Measurements from ENCODE around the gene ZRANB3. TPM values are rescaled to one million over a fixed set of nuclear protein-coding genes. Genes with fewer than 3 reads are reported as not detected.
"Not testable (repeated sequence)": the region's sequence is repeated elsewhere in the genome, so short reads cannot be mapped to it uniquely, and the experiment has no call there.

The ZRANB3 gene
- total RNA-seq, 2 donors from 2014 or later, result 15.5 to 17.9 TPM

DNA sequence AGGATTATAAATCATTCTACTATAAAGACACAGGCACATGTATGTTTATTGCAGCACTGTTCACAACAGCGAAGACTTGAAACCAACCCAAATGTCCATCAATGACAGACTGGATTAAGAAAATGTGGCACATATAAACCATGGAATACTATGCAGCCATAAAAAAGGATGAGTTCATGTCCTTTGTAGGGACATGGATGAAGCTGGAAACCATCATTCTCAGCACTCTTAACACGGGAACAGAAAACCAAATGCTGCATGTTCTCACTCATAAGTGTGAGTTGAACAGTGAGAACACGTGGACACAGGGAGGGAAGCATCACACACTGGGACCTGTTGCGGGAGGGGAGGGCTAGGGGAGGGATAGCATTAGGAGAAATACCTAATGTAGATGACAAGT lies 441.4 kb downstream of the ZRANB3 start:
- H3K27ac Mint-ChIP-seq; ATAC-seq (replicated peaks in 1 of 2); H3K9me3 Mint-ChIP-seq; H3K27me3 Mint-ChIP-seq (ENCODE audit: low read depth); H3K4me3 Mint-ChIP-seq; DNase-seq: not testable (repeated sequence)
- H3K36me3 Mint-ChIP-seq (ENCODE audit: insufficient read depth in 2 of 2), result peaks cover 12 to 31% of the 10 kb centered on the region in 2 donors
- peaks cover 26% of the 10 kb centered on the region for H3K4me1 Mint-ChIP-seq (ENCODE audit: low read depth)

Other genes with a start within 250 kb of the ZRANB3 start
- gene R3HDM1, start 266 bp upstream of the ZRANB3 start, total RNA-seq, result 10 to 100 TPM; 47.7 to 50.4 TPM
- 100 to 1,000 TPM; 150 to 173 TPM for gene UBXN4, start 210.6 kb upstream of the ZRANB3 start, total RNA-seq

All from activated T-cell treated with anti-CD3 and anti-CD28 coated beads, Interleukin-2, amount 50 U/mL, for 72 hours (primary cell).